ENCODE data around the gene PLXDC1.

Gene PLXDC1

GRCh38 chr17:39167476-39167875 lies 16.0 kb upstream of the PLXDC1 start:
- no peak for DNase-seq (ENCODE audit: extremely low read depth, low read depth)
- TF ChIP-seq CTCF (IDR thresholded peaks at IDR 0.05; ENCODE audit: low read depth, low read length, missing control alignments): no peak
- H3K4me3 ChIP-seq (replicated peaks; ENCODE audit: low read depth, low read length): no peak overlapping the region

GRCh38 chr17:39166437-39167335 lies 15.2 kb upstream of the PLXDC1 start:
- H3K4me3 ChIP-seq (replicated peaks; ENCODE audit: low read depth, low read length): no peak overlapping the region
- no peak for DNase-seq (ENCODE audit: extremely low read depth, low read depth)
- TF ChIP-seq CTCF (IDR thresholded peaks at IDR 0.05; ENCODE audit: low read depth, low read length, missing control alignments): no peak

- no peak for DNase-seq (ENCODE audit: extremely low read depth, low read depth)
- TF ChIP-seq CTCF (IDR thresholded peaks at IDR 0.05; ENCODE audit: low read depth, low read length, missing control alignments): no peak
- peak within 1 kb of the TSS; percentile 44 for H3K4me3 ChIP-seq (replicated peaks; ENCODE audit: low read depth, low read length)
Observed at GRCh38 chr17:39165841-39166349, 14.5 kb upstream of the PLXDC1 start, which contains the start of gene ARL5C. Gene ARL5C (minus strand): TSS chr17:39166161. CDS start chr17:39165760, 401 bp downstream.

- H3K4me3 ChIP-seq (replicated peaks; ENCODE audit: low read depth, low read length): peak overlapping the region; percentile 44
- TF ChIP-seq CTCF (IDR thresholded peaks at IDR 0.05; ENCODE audit: low read depth, low read length, missing control alignments): no peak
- DNase-seq (ENCODE audit: extremely low read depth, low read depth): no peak
Observed at GRCh38 chr17:39165178-39165840, 13.9 kb upstream of the PLXDC1 start.

GRCh38 chr17:39164675-39165143 lies 13.3 kb upstream of the PLXDC1 start:
- H3K4me3 ChIP-seq (replicated peaks; ENCODE audit: low read depth, low read length): peak overlapping the region; percentile 44

More at GRCh38 chr17:39164675-39165143, 13.3 kb upstream of the PLXDC1 start:
- peak; percentile 95 for TF ChIP-seq CTCF (IDR thresholded peaks at IDR 0.05; ENCODE audit: low read depth, low read length, missing control alignments)
- peak; percentile 83 for DNase-seq (ENCODE audit: extremely low read depth, low read depth)

Measured in HFF-Myc (cell line).